WTC11 (cell line): ENCODE measurements around the gene VPS18. TPM values are rescaled to one million over a fixed set of nuclear protein-coding genes. Genes with fewer than 3 reads are reported as not detected.

Experiments
- ATAC-seq: fragments of 200-7000 bp; cut with Tn5 transposase; 2 replicates; pipeline ENCODE4 v1.10.0; 2021; ENCODE audit warnings: mild to moderate bottlenecking, moderate library complexity
- CTCF ChIA-PET: fragments of 300-600 bp; sonication (Branson Sonifier 250); formaldehyde crosslinking; loops from one replicate; lab custom pipeline; 2021; ENCODE audit warnings: antibody characterized with exemption; lab: Charles Lee
- POLR2A ChIA-PET: fragments of 350-600 bp; sonication (Branson Sonifier 250); formaldehyde crosslinking; loops from one replicate; lab custom pipeline; 2021; ENCODE audit warnings: antibody characterized with exemption; lab: Charles Lee
- DNase-seq: peaks from one replicate; pipeline ENCODE4 v3.0.0; 2021; ENCODE audit warnings: low spot score
- H3K27ac Mint-ChIP-seq: 2 replicates; pipeline ENCODE4 v1.8.0; 2021; ENCODE audit warnings: mixed read lengths
- H3K27me3 Mint-ChIP-seq: 2 replicates; pipeline ENCODE4 v1.8.0; 2021; ENCODE audit warnings: low read depth, mild to moderate bottlenecking, moderate library complexity, mixed read lengths
- H3K36me3 Mint-ChIP-seq: 2 replicates; pipeline ENCODE4 v1.8.0; 2021; ENCODE audit warnings: mixed read lengths
- H3K4me1 Mint-ChIP-seq: 2 replicates; pipeline ENCODE4 v1.8.0; 2022; ENCODE audit warnings: mixed read lengths
- H3K4me3 Mint-ChIP-seq: 2 replicates; pipeline ENCODE4 v1.8.0; 2021; ENCODE audit warnings: mild to moderate bottlenecking, moderate library complexity, mixed read lengths
- H3K9me3 Mint-ChIP-seq: 2 replicates; pipeline ENCODE4 v1.8.0; 2021; ENCODE audit warnings: mixed read lengths
- FOXK1 ChIP-seq: sonication (generic); formaldehyde crosslinking; IDR thresholded peaks from 2 replicates; pipeline ENCODE4 v1.8.0; 2022; ENCODE audit warnings: mild to moderate bottlenecking, moderate library complexity, missing genetic modification reagents
- FOXP1 ChIP-seq: sonication (generic); formaldehyde crosslinking; IDR thresholded peaks from 2 replicates; pipeline ENCODE4 v1.8.0; 2022; ENCODE audit warnings: missing genetic modification reagents, mild to moderate bottlenecking, moderate library complexity, borderline replicate concordance
- SOX15 ChIP-seq: fragments of 250-450 bp; sonication (Bioruptor Pico); IDR thresholded peaks from 2 replicates; pipeline ENCODE4 v1.9.0; 2021; ENCODE audit warnings: mild to moderate bottlenecking
- SP1 ChIP-seq: sonication (generic); formaldehyde crosslinking; conservative IDR thresholded peaks from 2 replicates; pipeline ENCODE4 v1.8.1; 2022; ENCODE audit warnings: missing genetic modification reagents
- TP53 ChIP-seq: sonication (generic); formaldehyde crosslinking; IDR thresholded peaks from 2 replicates; pipeline ENCODE4 v1.8.1; 2023; ENCODE audit warnings: mild to moderate bottlenecking, missing genetic modification reagents
- ZNF232 ChIP-seq: sonication (generic); formaldehyde crosslinking; IDR thresholded peaks from 2 replicates; pipeline ENCODE4 v1.8.0; 2022; ENCODE audit warnings: mild to moderate bottlenecking, missing genetic modification reagents
- ZNF423 ChIP-seq: fragments of 250-450 bp; sonication (Bioruptor Pico); IDR thresholded peaks from 2 replicates; pipeline ENCODE4 v2.1.2; 2022; ENCODE audit warnings: mild to moderate bottlenecking, moderate library complexity
- total RNA-seq: library from RNA; stranded (reverse); gene quantifications from 3 replicates; pipeline ENCODE4 v1.2.3, GENCODE V29; 2021
- TF ChIP-seq, protein P1 (sequence below): sonication (generic); formaldehyde crosslinking; conservative IDR thresholded peaks from 2 replicates; pipeline ENCODE4 v1.8.1; 2023; ENCODE audit warnings: mild to moderate bottlenecking, low read depth, missing genetic modification reagents, moderate library complexity
- TF ChIP-seq, protein P2 (sequence below): sonication (generic); formaldehyde crosslinking; IDR thresholded peaks from 2 replicates; pipeline ENCODE4 v1.8.0; 2023; ENCODE audit warnings: missing genetic modification reagents, mild to moderate bottlenecking, borderline replicate concordance
- TF ChIP-seq, protein P3 (sequence below): sonication (generic); formaldehyde crosslinking; IDR thresholded peaks from 2 replicates; pipeline ENCODE4 v1.8.1; 2023; ENCODE audit warnings: mild to moderate bottlenecking, missing genetic modification reagents
- TF ChIP-seq, protein P4 (sequence below): sonication (generic); formaldehyde crosslinking; IDR thresholded peaks from 2 replicates; pipeline ENCODE4 v1.8.0; 2023; ENCODE audit warnings: missing genetic modification reagents
- TF ChIP-seq, protein P5 (sequence below): sonication (generic); formaldehyde crosslinking; IDR thresholded peaks from 2 replicates; pipeline ENCODE4 v1.8.1; 2023; ENCODE audit warnings: mild to moderate bottlenecking, moderate library complexity, missing genetic modification reagents

VPS18 gene
- total RNA-seq, 1 experiment from 2014 or later, result 27.3 TPM

DNA sequence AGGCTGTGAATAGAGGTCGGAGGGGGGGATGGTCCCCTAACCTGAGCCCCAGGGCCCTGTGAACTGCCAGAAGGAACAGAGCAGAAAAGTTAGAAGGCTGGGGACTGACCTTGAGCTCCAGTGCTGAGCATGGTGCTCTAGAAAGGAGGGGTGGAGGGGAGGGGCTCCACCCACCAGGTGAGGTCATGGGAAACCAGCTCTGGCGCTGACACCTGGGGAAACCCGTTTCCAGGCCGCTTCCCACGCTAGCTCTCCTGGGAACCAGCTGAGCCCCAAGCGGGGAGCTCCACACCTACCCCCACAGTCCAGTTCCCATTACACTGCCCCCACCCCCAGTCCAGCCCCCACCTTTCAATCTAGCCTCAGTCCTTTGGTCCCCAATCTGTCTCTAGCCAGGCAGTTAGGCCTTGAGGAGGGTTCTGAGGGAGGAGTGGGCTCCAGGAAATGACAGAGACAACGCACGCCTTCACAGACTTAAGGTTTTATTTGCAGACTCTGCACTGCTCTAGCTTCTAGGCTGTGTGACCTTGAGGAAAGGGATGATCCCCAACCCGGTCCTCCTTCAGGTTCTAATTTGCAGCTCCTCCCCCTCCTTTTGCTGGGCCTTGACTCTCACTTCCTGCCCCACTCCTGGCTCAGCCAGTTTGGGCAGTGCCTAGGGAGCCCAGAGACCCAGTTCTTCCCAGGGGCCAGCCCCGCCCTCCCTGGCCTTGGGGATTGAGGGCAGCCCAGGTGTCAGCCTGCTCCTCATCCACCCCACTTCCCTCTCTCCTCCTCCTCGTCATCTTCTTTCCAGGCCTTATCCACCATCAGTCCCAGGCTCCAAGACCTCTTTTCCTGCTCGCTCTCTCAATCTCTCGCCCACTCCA lies 22.3 kb upstream of the VPS18 start (continued):
- TF ChIP-seq, protein P1, sequence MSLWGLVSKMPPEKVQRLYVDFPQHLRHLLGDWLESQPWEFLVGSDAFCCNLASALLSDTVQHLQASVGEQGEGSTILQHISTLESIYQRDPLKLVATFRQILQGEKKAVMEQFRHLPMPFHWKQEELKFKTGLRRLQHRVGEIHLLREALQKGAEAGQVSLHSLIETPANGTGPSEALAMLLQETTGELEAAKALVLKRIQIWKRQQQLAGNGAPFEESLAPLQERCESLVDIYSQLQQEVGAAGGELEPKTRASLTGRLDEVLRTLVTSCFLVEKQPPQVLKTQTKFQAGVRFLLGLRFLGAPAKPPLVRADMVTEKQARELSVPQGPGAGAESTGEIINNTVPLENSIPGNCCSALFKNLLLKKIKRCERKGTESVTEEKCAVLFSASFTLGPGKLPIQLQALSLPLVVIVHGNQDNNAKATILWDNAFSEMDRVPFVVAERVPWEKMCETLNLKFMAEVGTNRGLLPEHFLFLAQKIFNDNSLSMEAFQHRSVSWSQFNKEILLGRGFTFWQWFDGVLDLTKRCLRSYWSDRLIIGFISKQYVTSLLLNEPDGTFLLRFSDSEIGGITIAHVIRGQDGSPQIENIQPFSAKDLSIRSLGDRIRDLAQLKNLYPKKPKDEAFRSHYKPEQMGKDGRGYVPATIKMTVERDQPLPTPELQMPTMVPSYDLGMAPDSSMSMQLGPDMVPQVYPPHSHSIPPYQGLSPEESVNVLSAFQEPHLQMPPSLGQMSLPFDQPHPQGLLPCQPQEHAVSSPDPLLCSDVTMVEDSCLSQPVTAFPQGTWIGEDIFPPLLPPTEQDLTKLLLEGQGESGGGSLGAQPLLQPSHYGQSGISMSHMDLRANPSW, result no peak
- no peak for TF ChIP-seq SOX15 (CRISPR knock-in tag)
- TF ChIP-seq FOXP1 (CRISPR knock-in tag), result no peak

DNA sequence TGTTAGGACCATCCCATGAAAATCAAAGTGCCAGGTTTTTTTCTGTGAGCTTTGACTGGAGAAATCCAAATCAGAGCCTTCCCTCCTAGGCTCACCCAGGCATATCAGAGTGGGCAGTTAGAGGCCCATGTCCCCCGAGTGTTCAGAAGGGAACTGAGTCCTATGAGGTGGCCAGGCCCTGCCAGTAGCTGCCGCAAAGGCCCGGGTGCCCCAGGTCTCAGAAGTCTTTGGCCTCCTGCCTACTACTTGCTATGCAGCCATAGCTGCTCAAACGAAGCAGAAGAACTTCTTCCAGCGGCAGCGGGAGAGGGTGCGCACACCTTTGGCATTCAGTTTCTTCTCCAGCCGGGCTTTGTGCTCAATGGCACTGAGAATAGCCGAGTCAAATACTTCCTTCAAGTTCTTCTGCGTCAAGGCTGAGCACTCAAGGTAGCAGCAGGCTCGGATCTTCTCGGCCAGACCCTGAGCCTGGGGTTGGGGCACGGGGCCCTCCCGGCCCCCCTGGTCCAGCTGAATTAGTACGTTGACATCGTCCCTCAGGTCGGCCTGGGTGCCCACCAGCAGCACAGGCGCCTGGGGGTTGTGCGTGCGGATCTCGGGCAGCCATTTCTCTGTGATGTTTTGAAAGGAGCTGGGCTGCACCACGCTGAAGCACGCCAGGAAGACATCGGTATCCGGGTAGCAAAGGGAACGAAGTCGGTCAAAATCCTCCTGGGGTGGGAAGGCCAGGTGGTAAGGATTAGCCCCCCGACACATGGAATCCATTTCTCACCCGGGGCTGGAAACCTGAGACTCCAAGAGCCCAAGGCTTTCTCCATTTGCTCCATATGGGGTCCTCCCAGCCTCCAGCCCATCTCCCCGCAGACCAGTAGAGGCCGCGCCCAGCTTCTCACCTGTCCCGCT lies 21.2 kb upstream of the VPS18 start:
- peak overlapping the region; percentile 12 for H3K27ac Mint-ChIP-seq

DNA sequence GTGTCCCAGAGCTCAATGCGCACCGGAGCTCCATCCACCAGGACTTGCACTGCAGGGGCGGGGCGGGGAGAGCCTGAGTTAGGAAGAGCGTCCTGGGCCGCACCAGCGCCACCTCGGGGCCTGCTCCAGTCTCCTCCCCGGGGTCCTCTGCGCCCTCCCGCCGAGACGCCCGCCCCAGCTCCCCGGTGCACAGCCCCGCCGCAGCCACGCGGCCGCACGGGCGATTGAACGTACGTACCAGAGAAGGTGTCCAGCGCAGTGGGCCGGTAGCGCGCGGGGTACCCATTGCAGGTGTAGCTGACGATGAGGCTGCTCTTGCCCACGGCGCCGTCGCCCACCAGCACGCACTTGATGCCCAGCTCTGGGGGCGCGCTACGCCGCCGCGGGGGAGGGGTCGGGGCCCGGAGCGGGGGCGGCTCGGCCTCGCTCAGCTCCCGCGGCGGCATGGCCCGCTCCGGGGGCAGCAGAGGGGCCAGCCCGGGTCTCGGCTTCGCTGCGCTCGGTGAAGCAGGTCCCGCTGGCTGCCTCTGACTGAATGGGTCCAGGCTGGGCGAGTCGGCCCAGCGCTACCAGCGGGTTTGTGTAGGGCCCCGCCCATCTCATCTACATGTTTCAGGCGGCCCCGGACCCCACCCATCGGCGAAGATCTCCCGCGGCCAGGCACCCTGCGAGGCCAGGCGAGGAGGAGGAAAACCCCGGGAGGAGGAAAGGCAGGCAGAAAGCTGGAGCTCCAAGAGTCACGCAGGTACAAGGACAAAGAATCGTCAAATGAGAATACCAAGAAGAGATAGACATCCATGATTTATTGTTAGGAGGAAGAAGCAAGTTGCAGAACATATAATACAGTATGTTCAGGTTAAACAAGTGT lies 20.3 kb upstream of the VPS18 start, which contains the start of gene RHOV:
RHOV (minus strand) TSS at position 541 of the 868 bp plus-strand sequence; CDS start at position 446, 95 bp downstream.
- H3K27me3 Mint-ChIP-seq, result peaks cover 4% of the 10 kb centered on the region; the same call in 1 of the 2 replicates
- peak within 1 kb of the TSS; percentile 79 for H3K4me3 Mint-ChIP-seq
- no peak within 1 kb of the TSS; the same call in none of the 2 replicates for H3K27ac Mint-ChIP-seq
- POLR2A ChIA-PET, result interaction anchor here (0.6 to 4.2 kb wide), 11 partner anchors 11 to 811 kb away, joined by 3 to 39 read pairs (median 5); partner anchors contain the start of genes CHAC1, SPINT1 and VPS18
- CTCF ChIA-PET, result interaction anchor here (0.6 to 11.6 kb wide), 31 partner anchors 12 to 357 kb away, joined by 3 to 115 read pairs (median 6); partner anchors contain the start of genes CHAC1, CHP1, DNAJC17 and GCHFR
- no peaks in the 10 kb centered on the region for H3K36me3 Mint-ChIP-seq
- H3K4me1 Mint-ChIP-seq, result peaks cover 36% of the 10 kb centered on the region
- no peaks in the 10 kb centered on the region for H3K9me3 Mint-ChIP-seq
- DNase-seq (peak; percentile 89), ATAC-seq (peak; percentile 80)
- TF ChIP-seq ZNF423 (CRISPR knock-in tag) (peak; percentile 92), ZNF232 (CRISPR knock-in tag) (peak; percentile 73; the same call in 1 of the 2 replicates), SP1 (CRISPR knock-in tag) (peak; percentile 48), FOXK1 (peak; percentile 41; the same call in 1 of the 2 replicates)
- TF ChIP-seq, protein P2, sequence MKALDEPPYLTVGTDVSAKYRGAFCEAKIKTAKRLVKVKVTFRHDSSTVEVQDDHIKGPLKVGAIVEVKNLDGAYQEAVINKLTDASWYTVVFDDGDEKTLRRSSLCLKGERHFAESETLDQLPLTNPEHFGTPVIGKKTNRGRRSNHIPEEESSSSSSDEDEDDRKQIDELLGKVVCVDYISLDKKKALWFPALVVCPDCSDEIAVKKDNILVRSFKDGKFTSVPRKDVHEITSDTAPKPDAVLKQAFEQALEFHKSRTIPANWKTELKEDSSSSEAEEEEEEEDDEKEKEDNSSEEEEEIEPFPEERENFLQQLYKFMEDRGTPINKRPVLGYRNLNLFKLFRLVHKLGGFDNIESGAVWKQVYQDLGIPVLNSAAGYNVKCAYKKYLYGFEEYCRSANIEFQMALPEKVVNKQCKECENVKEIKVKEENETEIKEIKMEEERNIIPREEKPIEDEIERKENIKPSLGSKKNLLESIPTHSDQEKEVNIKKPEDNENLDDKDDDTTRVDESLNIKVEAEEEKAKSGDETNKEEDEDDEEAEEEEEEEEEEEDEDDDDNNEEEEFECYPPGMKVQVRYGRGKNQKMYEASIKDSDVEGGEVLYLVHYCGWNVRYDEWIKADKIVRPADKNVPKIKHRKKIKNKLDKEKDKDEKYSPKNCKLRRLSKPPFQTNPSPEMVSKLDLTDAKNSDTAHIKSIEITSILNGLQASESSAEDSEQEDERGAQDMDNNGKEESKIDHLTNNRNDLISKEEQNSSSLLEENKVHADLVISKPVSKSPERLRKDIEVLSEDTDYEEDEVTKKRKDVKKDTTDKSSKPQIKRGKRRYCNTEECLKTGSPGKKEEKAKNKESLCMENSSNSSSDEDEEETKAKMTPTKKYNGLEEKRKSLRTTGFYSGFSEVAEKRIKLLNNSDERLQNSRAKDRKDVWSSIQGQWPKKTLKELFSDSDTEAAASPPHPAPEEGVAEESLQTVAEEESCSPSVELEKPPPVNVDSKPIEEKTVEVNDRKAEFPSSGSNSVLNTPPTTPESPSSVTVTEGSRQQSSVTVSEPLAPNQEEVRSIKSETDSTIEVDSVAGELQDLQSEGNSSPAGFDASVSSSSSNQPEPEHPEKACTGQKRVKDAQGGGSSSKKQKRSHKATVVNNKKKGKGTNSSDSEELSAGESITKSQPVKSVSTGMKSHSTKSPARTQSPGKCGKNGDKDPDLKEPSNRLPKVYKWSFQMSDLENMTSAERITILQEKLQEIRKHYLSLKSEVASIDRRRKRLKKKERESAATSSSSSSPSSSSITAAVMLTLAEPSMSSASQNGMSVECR (CRISPR knock-in tag), result no peak
- TF ChIP-seq, protein P3, sequence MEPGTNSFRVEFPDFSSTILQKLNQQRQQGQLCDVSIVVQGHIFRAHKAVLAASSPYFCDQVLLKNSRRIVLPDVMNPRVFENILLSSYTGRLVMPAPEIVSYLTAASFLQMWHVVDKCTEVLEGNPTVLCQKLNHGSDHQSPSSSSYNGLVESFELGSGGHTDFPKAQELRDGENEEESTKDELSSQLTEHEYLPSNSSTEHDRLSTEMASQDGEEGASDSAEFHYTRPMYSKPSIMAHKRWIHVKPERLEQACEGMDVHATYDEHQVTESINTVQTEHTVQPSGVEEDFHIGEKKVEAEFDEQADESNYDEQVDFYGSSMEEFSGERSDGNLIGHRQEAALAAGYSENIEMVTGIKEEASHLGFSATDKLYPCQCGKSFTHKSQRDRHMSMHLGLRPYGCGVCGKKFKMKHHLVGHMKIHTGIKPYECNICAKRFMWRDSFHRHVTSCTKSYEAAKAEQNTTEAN, result peak; percentile 79; the same call in 1 of the 2 replicates
- TF ChIP-seq, protein P4, sequence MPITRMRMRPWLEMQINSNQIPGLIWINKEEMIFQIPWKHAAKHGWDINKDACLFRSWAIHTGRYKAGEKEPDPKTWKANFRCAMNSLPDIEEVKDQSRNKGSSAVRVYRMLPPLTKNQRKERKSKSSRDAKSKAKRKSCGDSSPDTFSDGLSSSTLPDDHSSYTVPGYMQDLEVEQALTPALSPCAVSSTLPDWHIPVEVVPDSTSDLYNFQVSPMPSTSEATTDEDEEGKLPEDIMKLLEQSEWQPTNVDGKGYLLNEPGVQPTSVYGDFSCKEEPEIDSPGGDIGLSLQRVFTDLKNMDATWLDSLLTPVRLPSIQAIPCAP, result no peak

More for the DNA sequence above, 21.2 kb upstream of the VPS18 start:
- POLR2A ChIA-PET, result interaction anchor here (0.6 to 4.2 kb wide), 13 partner anchors 10 to 810 kb away, joined by 3 to 39 read pairs (median 5); partner anchors contain the start of genes CHAC1, SPINT1 and VPS18
- Mint-ChIP-seq H3K4me1 (peaks cover 32% of the 10 kb centered on the region), H3K36me3 (no peaks in the 10 kb centered on the region), H3K27me3 (peaks cover 4% of the 10 kb centered on the region; the same call in 1 of the 2 replicates), H3K4me3 (peak overlapping the region; percentile 79), H3K9me3 (no peaks in the 10 kb centered on the region)
- DNase-seq (no peak), ATAC-seq (no peak)
- CTCF ChIA-PET, result interaction anchor here (0.6 to 11.6 kb wide), 32 partner anchors 13 to 358 kb away, joined by 3 to 115 read pairs (median 6); partner anchors contain the start of genes CHAC1, CHP1, DNAJC17 and GCHFR
- TF ChIP-seq, protein P3, result no peak; the same call in 1 of the 2 replicates
- TF ChIP-seq TP53 (CRISPR knock-in tag), result 0 out of 2 replicates have a peak, but pooled peaks have one; percentile 10
- TF ChIP-seq, protein P5, sequence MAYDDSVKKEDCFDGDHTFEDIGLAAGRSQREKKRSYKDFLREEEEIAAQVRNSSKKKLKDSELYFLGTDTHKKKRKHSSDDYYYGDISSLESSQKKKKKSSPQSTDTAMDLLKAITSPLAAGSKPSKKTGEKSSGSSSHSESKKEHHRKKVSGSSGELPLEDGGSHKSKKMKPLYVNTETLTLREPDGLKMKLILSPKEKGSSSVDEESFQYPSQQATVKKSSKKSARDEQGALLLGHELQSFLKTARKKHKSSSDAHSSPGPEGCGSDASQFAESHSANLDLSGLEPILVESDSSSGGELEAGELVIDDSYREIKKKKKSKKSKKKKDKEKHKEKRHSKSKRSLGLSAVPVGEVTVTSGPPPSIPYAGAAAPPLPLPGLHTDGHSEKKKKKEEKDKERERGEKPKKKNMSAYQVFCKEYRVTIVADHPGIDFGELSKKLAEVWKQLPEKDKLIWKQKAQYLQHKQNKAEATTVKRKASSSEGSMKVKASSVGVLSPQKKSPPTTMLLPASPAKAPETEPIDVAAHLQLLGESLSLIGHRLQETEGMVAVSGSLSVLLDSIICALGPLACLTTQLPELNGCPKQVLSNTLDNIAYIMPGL (CRISPR knock-in tag), result no peak
